Naive B cell (primary cell): Measurements from ENCODE around the gene MRPS22. TPM values are rescaled to one million over a fixed set of nuclear protein-coding genes. Genes with fewer than 3 reads are reported as not detected.
"Not testable (repeated sequence)": the region's sequence is repeated elsewhere in the genome, so short reads cannot be mapped to it uniquely, and the experiment has no call there.

Experiments
- ATAC-seq, 2 donors: fragments of 150-1000 bp; cut with Tn5 transposase; 2 replicates each; pipeline ENCODE4 v1.10.0; 2021; ENCODE audit warnings: low read depth in 2 of 2, mild to moderate bottlenecking in 2 of 2, moderate library complexity in 2 of 2
- DNase-seq: peaks from one replicate; pipeline ENCODE4 v3.0.0; 2022
- H3K27ac Mint-ChIP-seq, 6 donors: one replicate each; pipeline ENCODE4 v1.8.0; 2020 to 2022; ENCODE audit warnings: mild to moderate bottlenecking in 6 of 6, mixed read lengths in 6 of 6, moderate library complexity in 5 of 6, inconsistent platforms in 2 of 6
- H3K27me3 Mint-ChIP-seq, 3 donors: one replicate each; pipeline ENCODE4 v1.8.0; 2021 to 2022; ENCODE audit warnings: mixed read lengths in 3 of 3, mild to moderate bottlenecking in 1 of 3
- H3K36me3 Mint-ChIP-seq, 2 donors: one replicate each; pipeline ENCODE4 v1.8.0; 2020 to 2022; ENCODE audit warnings: mixed read lengths in 2 of 2, inconsistent platforms in 1 of 2, mild to moderate bottlenecking in 1 of 2
- H3K4me1 Mint-ChIP-seq, 3 donors: one replicate each; pipeline ENCODE4 v1.8.0; 2020 to 2022; ENCODE audit warnings: mixed read lengths in 3 of 3, inconsistent platforms in 1 of 3, mild to moderate bottlenecking in 1 of 3, moderate library complexity in 1 of 3
- H3K4me3 Mint-ChIP-seq, 8 donors: one replicate each; pipeline ENCODE4 v1.8.0; 2020 to 2022; ENCODE audit warnings: mild to moderate bottlenecking in 8 of 8, mixed read lengths in 8 of 8, moderate library complexity in 8 of 8, inconsistent platforms in 2 of 8
- H3K9me3 Mint-ChIP-seq, 7 donors: one replicate each; pipeline ENCODE4 v1.8.0; 2020 to 2022; ENCODE audit warnings: mixed read lengths in 7 of 7, mild to moderate bottlenecking in 5 of 7, inconsistent platforms in 2 of 7, moderate library complexity in 1 of 7
- polyA plus RNA-seq, 6 donors: library from polyadenylated mRNA; unstranded; fragments of 300-500 nt; fragmentation: Illumina TruSeq; gene quantifications; one replicate each; pipeline ENCODE4 v1.2.3, GENCODE V29; 2021; ENCODE audit warnings: low read depth in 6 of 6

Gene MRPS22
- polyA plus RNA-seq, 6 donors from 2014 or later: 31.8 to 62.8 (median 40.6) TPM

- peaks cover 0 to 10% (median 8%) of the 10 kb centered on the region in 7 donors for H3K9me3 Mint-ChIP-seq
Observed at GRCh38 chr3:139396707-139397106, 52.9 kb downstream of the MRPS22 start.

GRCh38 chr3:139401155-139401554, 57.3 kb downstream of the MRPS22 start:
- Mint-ChIP-seq H3K36me3 (peaks cover 41 to 42% of the 10 kb centered on the region in 2 donors), H3K9me3 (peaks cover 5 to 43% (median 37%) of the 10 kb centered on the region in 7 donors)
- DNase-seq, ATAC-seq, H3K27me3 Mint-ChIP-seq, H3K27ac Mint-ChIP-seq, H3K4me1 Mint-ChIP-seq, H3K4me3 Mint-ChIP-seq: not testable (repeated sequence)

More at GRCh38 chr3:139396707-139397106, 52.9 kb downstream of the MRPS22 start:
- H3K4me1 Mint-ChIP-seq: no peaks in the 10 kb centered on the region
- DNase-seq (no peak), ATAC-seq (no peak)
- H3K27me3 Mint-ChIP-seq: no peaks in the 10 kb centered on the region
- no peak overlapping the region for H3K27ac Mint-ChIP-seq
- peaks cover 13 to 17% of the 10 kb centered on the region in 2 donors for H3K36me3 Mint-ChIP-seq
- no peak overlapping the region for H3K4me3 Mint-ChIP-seq

Other genes starting within 250 kb of the MRPS22 start
- gene COPB2, start 45.6 kb downstream of the MRPS22 start, polyA plus RNA-seq: 10 to 100 TPM; 31.2 to 60.9 (median 46.2) TPM
- gene RBP2, start 132.5 kb downstream of the MRPS22 start, polyA plus RNA-seq: not detected
- gene RBP1, start 195.7 kb downstream of the MRPS22 start, polyA plus RNA-seq: under 1 TPM in 1 of 6 donors, not detected in 5; 0.34 TPM